Lower leg skin (tissue), 4 donors: ENCODE data around the gene AMH. TPM values are rescaled to one million over a fixed set of nuclear protein-coding genes. Genes with fewer than 3 reads are reported as not detected.

Experiments used
- DNase-seq, 2 donors: peaks; one replicate each; pipeline ENCODE4 v3.0.0-alpha.2; 2019; ENCODE audit warnings: low spot score in 2 of 2
- H3K4me3 ChIP-seq: fragments of 200-600 bp; sonication (generic); 2 replicates; pipeline ENCODE4 v1.5.1; 2017; ENCODE audit warnings: mild to moderate bottlenecking, low read depth; ENCODE audit not compliant: poor library complexity, severe bottlenecking
- CTCF ChIP-seq, 3 donors: fragments of 450-650 bp; IDR thresholded peaks; one replicate each; pipeline ENCODE4 v1.5.1; 2016; ENCODE audit warnings: antibody characterized with exemption in 3 of 3, mild to moderate bottlenecking in 3 of 3, moderate library complexity in 2 of 3
- POLR2A ChIP-seq, 2 donors: fragments of 450-650 bp; IDR thresholded peaks; one replicate each; pipeline ENCODE4 v1.6.1; 2016 to 2017; ENCODE audit warnings: antibody characterized with exemption in 2 of 2, mild to moderate bottlenecking in 1 of 2, moderate library complexity in 1 of 2
- WGBS, 2 donors: methylation state at CpG; one replicate each; pipeline ENCODE4 v1.1.5; 2018; 5-methylcytosine and 5-hydroxymethylcytosine counted together
- intact Hi-C: fragments of 100-400 bp; cut with DNase I; formaldehyde crosslinking; loops from one replicate; pipeline ENCODE4 v1.15.0; 2023; ENCODE audit warnings: low total_unique reads
- total RNA-seq, 4 donors: library from RNA; depleted of rRNA; stranded (reverse); fragments of >200 nt; gene quantifications; one replicate each; pipeline ENCODE4 v1.1.0, GENCODE V29; 2016

Gene AMH
- total RNA-seq, 4 donors from 2014 or later: 0.13 to 1.3 (median 1.2) TPM

- WGBS, 2 donors: 69 to 72% methylated on average over 12 to 20 of the region's 21 CpGs
- TF ChIP-seq CTCF (IDR thresholded peaks at IDR 0.05): peak in 1 of 3 donors; percentile 10
- TF ChIP-seq POLR2A (IDR thresholded peaks at IDR 0.05): no peak
- intact Hi-C loops: no loop called here
- no peak overlapping the region for H3K4me3 ChIP-seq
- DNase-seq: no peak
Measured at GRCh38 chr19:2231621-2232221, 17.4 kb upstream of the AMH start.

GRCh38 chr19:2232286-2233151 is 16.6 kb upstream of the AMH start:
- no peak overlapping the region for H3K4me3 ChIP-seq
- TF ChIP-seq POLR2A (IDR thresholded peaks at IDR 0.05) (no peak), CTCF (IDR thresholded peaks at IDR 0.05) (no peak)
- 77 to 79% methylated on average over 28 to 30 of the region's 30 CpGs for WGBS, 2 donors
- intact Hi-C loops: no loop called here
- DNase-seq: no peak

- intact Hi-C loops: no loop called here
- no peak for DNase-seq
- no peak for TF ChIP-seq POLR2A (IDR thresholded peaks at IDR 0.05)
- TF ChIP-seq CTCF (IDR thresholded peaks at IDR 0.05): no peak
- H3K4me3 ChIP-seq: no peak overlapping the region
- WGBS, 2 donors: 85 to 95% methylated on average over 25 of the region's 25 CpGs
Measured at GRCh38 chr19:2233601-2234280, 15.4 kb upstream of the AMH start.

GRCh38 chr19:2234996-2235380 is 14.1 kb upstream of the AMH start:
- TF ChIP-seq CTCF (IDR thresholded peaks at IDR 0.05): no peak
- no peak for TF ChIP-seq POLR2A (IDR thresholded peaks at IDR 0.05)
- H3K4me3 ChIP-seq: peak overlapping the region; percentile 75
- intact Hi-C loops: loop anchor here (5.0 kb wide), 1 partner anchor 37 kb away; no protein-coding TSS in a partner anchor
- 37 to 40% methylated on average over 6 of the region's 6 CpGs for WGBS, 2 donors
- no peak for DNase-seq

- peak overlapping the region; percentile 75 for H3K4me3 ChIP-seq
- WGBS, 2 donors: 0 to 1% methylated on average over 2 to 32 of the region's 48 CpGs
- no peak for TF ChIP-seq POLR2A (IDR thresholded peaks at IDR 0.05)
- peak in 1 of 3 donors; percentile 9 for TF ChIP-seq CTCF (IDR thresholded peaks at IDR 0.05)
- no peak for DNase-seq
- intact Hi-C loops: loop anchor here (5.0 kb wide), 1 partner anchor 37 kb away; no protein-coding TSS in a partner anchor
Measured at GRCh38 chr19:2235381-2236063, 13.6 kb upstream of the AMH start.
